GM23338 (cell line): ENCODE results near the gene ANKRD11. TPM values are rescaled to one million over a fixed set of nuclear protein-coding genes. Genes with fewer than 3 reads are reported as not detected.
A peak's percentile ranks its signal among the peaks of the same experiment; 100 is the strongest.

Experiments
- ATAC-seq: fragments of 200-7000 bp; cut with Tn5 transposase; 3 replicates; pipeline ENCODE4 v1.9.1; 2020
- DNase-seq: peaks from one replicate; pipeline ENCODE4 v3.0.0-alpha.2; 2015; ENCODE audit warnings: low spot score
- H2AFZ ChIP-seq: fragments of 200-600 bp; sonication (generic); 2 replicates; pipeline ENCODE4 v1.8.0; 2016; ENCODE audit warnings: antibody characterized with exemption, mild to moderate bottlenecking, moderate library complexity
- H3F3A ChIP-seq: fragments of 200-600 bp; sonication (generic); replicated peaks from 2 replicates; pipeline ENCODE4 v1.8.0; 2017; ENCODE audit warnings: antibody characterized with exemption, mixed run types, low read depth
- H3K27ac ChIP-seq: fragments of 200-600 bp; sonication (generic); 2 replicates; pipeline ENCODE4 v1.6.1; 2016; ENCODE audit warnings: low read depth
- H3K27me3 ChIP-seq: fragments of 200-600 bp; sonication (generic); 2 replicates; pipeline ENCODE4 v1.8.0; 2016; ENCODE audit warnings: mild to moderate bottlenecking, mixed run types, moderate library complexity; ENCODE audit not compliant: insufficient read depth
- H3K36me3 ChIP-seq: fragments of 200-600 bp; sonication (generic); 2 replicates; pipeline ENCODE4 v1.8.0; 2016; ENCODE audit warnings: mild to moderate bottlenecking; ENCODE audit not compliant: insufficient read depth
- H3K4me1 ChIP-seq: fragments of 200-600 bp; sonication (generic); 2 replicates; pipeline ENCODE4 v1.8.0; 2016; ENCODE audit warnings: mild to moderate bottlenecking, moderate library complexity; ENCODE audit not compliant: insufficient read depth
- H3K4me2 ChIP-seq: fragments of 200-600 bp; sonication (generic); 2 replicates; pipeline ENCODE4 v1.7.1; 2017; ENCODE audit warnings: mixed run types
- H3K4me3 ChIP-seq: fragments of 200-600 bp; sonication (generic); 2 replicates; pipeline ENCODE4 v1.6.1; 2016; ENCODE audit warnings: mixed run types
- H3K79me2 ChIP-seq: fragments of 200-600 bp; sonication (generic); replicated peaks from 2 replicates; pipeline ENCODE4 v1.8.0; 2017; ENCODE audit warnings: mild to moderate bottlenecking; ENCODE audit not compliant: insufficient read depth
- H3K9me2 ChIP-seq: fragments of 200-600 bp; sonication (generic); 2 replicates; pipeline ENCODE4 v1.8.0; 2017; ENCODE audit not compliant: insufficient read depth
- H4K20me1 ChIP-seq: fragments of 200-600 bp; sonication (generic); replicated peaks from 2 replicates; pipeline ENCODE4 v1.8.0; 2017; ENCODE audit warnings: mild to moderate bottlenecking; ENCODE audit not compliant: insufficient read depth
- H3K27ac Mint-ChIP-seq: 2 replicates; pipeline ENCODE4 v1.8.0; 2020; ENCODE audit warnings: inconsistent platforms, mild to moderate bottlenecking, moderate library complexity, mixed read lengths
- H3K27me3 Mint-ChIP-seq: 3 replicates; pipeline ENCODE4 v1.8.0; 2022; ENCODE audit warnings: low read depth, mild to moderate bottlenecking, moderate library complexity, mixed read lengths, inconsistent platforms; ENCODE audit not compliant: insufficient read depth, poor library complexity
- H3K36me3 Mint-ChIP-seq: 3 replicates; pipeline ENCODE4 v1.8.0; 2021; ENCODE audit warnings: low read depth, mild to moderate bottlenecking, inconsistent platforms, moderate library complexity, mixed read lengths
- H3K4me1 Mint-ChIP-seq: 3 replicates; pipeline ENCODE4 v1.8.0; 2020; ENCODE audit warnings: mild to moderate bottlenecking, inconsistent platforms, mixed read lengths
- H3K4me3 Mint-ChIP-seq: 3 replicates; pipeline ENCODE4 v1.8.0; 2021; ENCODE audit warnings: moderate library complexity, mild to moderate bottlenecking, inconsistent platforms, mixed read lengths
- H3K9me3 Mint-ChIP-seq: 3 replicates; pipeline ENCODE4 v1.8.0; 2020; ENCODE audit warnings: moderate library complexity, mild to moderate bottlenecking, inconsistent platforms, mixed read lengths
- CREB1 ChIP-seq: fragments of 250-450 bp; sonication (Bioruptor Pico); IDR thresholded peaks from 2 replicates; pipeline ENCODE4 v1.5.0; 2020; ENCODE audit warnings: low read depth, mild to moderate bottlenecking, moderate library complexity
- EZH2 ChIP-seq: fragments of 200-600 bp; sonication (generic); IDR thresholded peaks from one replicate; pipeline ENCODE4 v1.8.0; 2017; ENCODE audit warnings: antibody characterized with exemption, mild to moderate bottlenecking, low read depth; ENCODE audit not compliant: unreplicated experiment
- EZH2phosphoT487 ChIP-seq: fragments of 200-600 bp; sonication (generic); IDR thresholded peaks from one replicate; pipeline ENCODE4 v1.8.1; 2018; ENCODE audit warnings: antibody characterized with exemption; ENCODE audit not compliant: unreplicated experiment
- JUNB ChIP-seq: IDR thresholded peaks from one replicate; pipeline ENCODE4 v1.6.1; 2016; ENCODE audit warnings: antibody characterized with exemption; ENCODE audit not compliant: unreplicated experiment
- NANOG ChIP-seq: IDR thresholded peaks from 2 replicates; pipeline ENCODE4 v1.6.1; 2016; ENCODE audit warnings: antibody characterized with exemption, borderline replicate concordance
- POLR2AphosphoS5 ChIP-seq: IDR thresholded peaks from 2 replicates; pipeline ENCODE4 v1.6.1; 2016; ENCODE audit warnings: antibody characterized with exemption, low read depth
- STAT1 ChIP-seq: IDR thresholded peaks from one replicate; pipeline ENCODE4 v1.6.1; 2016; ENCODE audit warnings: antibody characterized with exemption; ENCODE audit not compliant: unreplicated experiment
- ZNF114 ChIP-seq: fragments of 250-450 bp; sonication (Bioruptor Pico); IDR thresholded peaks from 2 replicates; pipeline ENCODE4 v1.5.0; 2020; ENCODE audit warnings: mild to moderate bottlenecking, moderate library complexity
- ZNF331 ChIP-seq: fragments of 250-450 bp; sonication (Bioruptor Pico); IDR thresholded peaks from 2 replicates; pipeline ENCODE4 v1.5.0; 2020; ENCODE audit warnings: low read depth, mild to moderate bottlenecking, moderate library complexity
- polyA plus RNA-seq: library from polyadenylated mRNA; unstranded; fragments of >200 nt; fragmentation: Nextera tagmentation; extraction: Ambion mirVana; gene quantifications from 2 replicates; pipeline ENCODE4 v1.2.1, GENCODE V29; 2016
- total RNA-seq: library from RNA; depleted of rRNA; stranded (reverse); fragments of >200 nt; shearing (Covaris generic); gene quantifications from 2 replicates; pipeline ENCODE4 v1.2.3, GENCODE V29; 2014
- TF ChIP-seq, protein P1 (sequence below): IDR thresholded peaks from 2 replicates; pipeline ENCODE4 v1.6.1; 2016; ENCODE audit warnings: antibody characterized with exemption
- TF ChIP-seq, protein P2 (sequence below): IDR thresholded peaks from one replicate; pipeline ENCODE4 v1.6.1; 2018; ENCODE audit warnings: antibody characterized with exemption; ENCODE audit not compliant: unreplicated experiment
- TF ChIP-seq, protein P3 (sequence below): fragments of 250-450 bp; sonication (Bioruptor Pico); IDR thresholded peaks from 2 replicates; pipeline ENCODE4 v1.5.0; 2020; ENCODE audit warnings: mild to moderate bottlenecking, moderate library complexity
- TF ChIP-seq, protein P4 (sequence below), 2 experiments: fragments of 200-600 bp in 1 of 2; sonication (generic) in 1 of 2; conservative IDR thresholded peaks; 2 replicates each; pipeline versions ENCODE4 v1.5.1 to v1.6.1; 2016 to 2017; ENCODE audit warnings: antibody characterized with exemption in 2 of 2, low read depth in 2 of 2, mild to moderate bottlenecking in 2 of 2, moderate library complexity in 1 of 2

Gene ANKRD11
- total and polyA plus RNA-seq, 2 experiments from 2014 or later = 130 to 159 TPM

DNA sequence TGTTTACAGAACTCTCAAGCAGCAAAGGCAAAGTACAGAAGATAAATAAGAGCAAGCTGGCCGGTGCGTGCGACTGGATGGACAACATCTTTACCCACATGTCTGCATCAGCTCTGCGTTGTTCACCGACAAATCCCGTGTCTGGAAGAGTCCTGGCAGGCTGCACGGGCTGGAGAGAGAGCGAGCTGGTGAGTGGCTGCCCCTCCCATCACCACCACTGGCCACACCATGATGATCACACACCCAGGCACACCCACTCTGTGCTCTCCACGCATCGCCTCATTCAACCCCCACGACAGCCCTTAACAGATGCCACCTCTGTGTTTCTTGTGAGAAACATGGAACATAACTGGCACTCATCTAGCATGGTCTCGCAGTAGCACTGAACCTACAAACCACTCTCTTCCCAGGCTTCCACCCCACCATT is 59.2 kb downstream of the ANKRD11 start:
- H3K4me3 Mint-ChIP-seq = peak overlapping the region; percentile 14; the same call in 1 of the 3 replicates
- H3K4me1 Mint-ChIP-seq = peaks cover 29% of the 10 kb centered on the region
- peaks cover 9% of the 10 kb centered on the region for H3K27me3 Mint-ChIP-seq
- peak overlapping the region; percentile 64 for H3K4me2 ChIP-seq
- peaks cover 52% of the 10 kb centered on the region for H3K4me1 ChIP-seq
- H2AFZ ChIP-seq = no peak overlapping the region
- peaks cover 4% of the 10 kb centered on the region; the same call in 1 of the 3 replicates for H3K9me3 Mint-ChIP-seq
- H3F3A ChIP-seq = 0 out of 2 replicates have a peak, but pooled peaks cover 12% of the 10 kb centered on the region
- DNase-seq = no peak
- H3K4me3 ChIP-seq = no peak overlapping the region
- peak overlapping the region; percentile 81; the same call in 1 of the 2 replicates for H3K27ac ChIP-seq
- no peaks in the 10 kb centered on the region for H3K36me3 ChIP-seq
- no peaks in the 10 kb centered on the region for H3K9me2 ChIP-seq
- peaks cover 84% of the 10 kb centered on the region for H3K79me2 ChIP-seq
- ATAC-seq = peak; percentile 22; the same call in 2 of the 3 replicates
- peaks cover 21% of the 10 kb centered on the region for H3K36me3 Mint-ChIP-seq
- TF ChIP-seq EZH2phosphoT487 (no peak), STAT1 (no peak), ZNF331 (CRISPR knock-in tag) (no peak), JUNB (no peak), EZH2 (no peak), CREB1 (no peak), NANOG (no peak), ZNF114 (CRISPR knock-in tag) (no peak), POLR2AphosphoS5 (no peak)
- TF ChIP-seq, protein P1, sequence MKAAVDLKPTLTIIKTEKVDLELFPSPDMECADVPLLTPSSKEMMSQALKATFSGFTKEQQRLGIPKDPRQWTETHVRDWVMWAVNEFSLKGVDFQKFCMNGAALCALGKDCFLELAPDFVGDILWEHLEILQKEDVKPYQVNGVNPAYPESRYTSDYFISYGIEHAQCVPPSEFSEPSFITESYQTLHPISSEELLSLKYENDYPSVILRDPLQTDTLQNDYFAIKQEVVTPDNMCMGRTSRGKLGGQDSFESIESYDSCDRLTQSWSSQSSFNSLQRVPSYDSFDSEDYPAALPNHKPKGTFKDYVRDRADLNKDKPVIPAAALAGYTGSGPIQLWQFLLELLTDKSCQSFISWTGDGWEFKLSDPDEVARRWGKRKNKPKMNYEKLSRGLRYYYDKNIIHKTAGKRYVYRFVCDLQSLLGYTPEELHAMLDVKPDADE = no peak
- TF ChIP-seq, protein P2, sequence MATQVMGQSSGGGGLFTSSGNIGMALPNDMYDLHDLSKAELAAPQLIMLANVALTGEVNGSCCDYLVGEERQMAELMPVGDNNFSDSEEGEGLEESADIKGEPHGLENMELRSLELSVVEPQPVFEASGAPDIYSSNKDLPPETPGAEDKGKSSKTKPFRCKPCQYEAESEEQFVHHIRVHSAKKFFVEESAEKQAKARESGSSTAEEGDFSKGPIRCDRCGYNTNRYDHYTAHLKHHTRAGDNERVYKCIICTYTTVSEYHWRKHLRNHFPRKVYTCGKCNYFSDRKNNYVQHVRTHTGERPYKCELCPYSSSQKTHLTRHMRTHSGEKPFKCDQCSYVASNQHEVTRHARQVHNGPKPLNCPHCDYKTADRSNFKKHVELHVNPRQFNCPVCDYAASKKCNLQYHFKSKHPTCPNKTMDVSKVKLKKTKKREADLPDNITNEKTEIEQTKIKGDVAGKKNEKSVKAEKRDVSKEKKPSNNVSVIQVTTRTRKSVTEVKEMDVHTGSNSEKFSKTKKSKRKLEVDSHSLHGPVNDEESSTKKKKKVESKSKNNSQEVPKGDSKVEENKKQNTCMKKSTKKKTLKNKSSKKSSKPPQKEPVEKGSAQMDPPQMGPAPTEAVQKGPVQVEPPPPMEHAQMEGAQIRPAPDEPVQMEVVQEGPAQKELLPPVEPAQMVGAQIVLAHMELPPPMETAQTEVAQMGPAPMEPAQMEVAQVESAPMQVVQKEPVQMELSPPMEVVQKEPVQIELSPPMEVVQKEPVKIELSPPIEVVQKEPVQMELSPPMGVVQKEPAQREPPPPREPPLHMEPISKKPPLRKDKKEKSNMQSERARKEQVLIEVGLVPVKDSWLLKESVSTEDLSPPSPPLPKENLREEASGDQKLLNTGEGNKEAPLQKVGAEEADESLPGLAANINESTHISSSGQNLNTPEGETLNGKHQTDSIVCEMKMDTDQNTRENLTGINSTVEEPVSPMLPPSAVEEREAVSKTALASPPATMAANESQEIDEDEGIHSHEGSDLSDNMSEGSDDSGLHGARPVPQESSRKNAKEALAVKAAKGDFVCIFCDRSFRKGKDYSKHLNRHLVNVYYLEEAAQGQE = no peak
- TF ChIP-seq, protein P3, sequence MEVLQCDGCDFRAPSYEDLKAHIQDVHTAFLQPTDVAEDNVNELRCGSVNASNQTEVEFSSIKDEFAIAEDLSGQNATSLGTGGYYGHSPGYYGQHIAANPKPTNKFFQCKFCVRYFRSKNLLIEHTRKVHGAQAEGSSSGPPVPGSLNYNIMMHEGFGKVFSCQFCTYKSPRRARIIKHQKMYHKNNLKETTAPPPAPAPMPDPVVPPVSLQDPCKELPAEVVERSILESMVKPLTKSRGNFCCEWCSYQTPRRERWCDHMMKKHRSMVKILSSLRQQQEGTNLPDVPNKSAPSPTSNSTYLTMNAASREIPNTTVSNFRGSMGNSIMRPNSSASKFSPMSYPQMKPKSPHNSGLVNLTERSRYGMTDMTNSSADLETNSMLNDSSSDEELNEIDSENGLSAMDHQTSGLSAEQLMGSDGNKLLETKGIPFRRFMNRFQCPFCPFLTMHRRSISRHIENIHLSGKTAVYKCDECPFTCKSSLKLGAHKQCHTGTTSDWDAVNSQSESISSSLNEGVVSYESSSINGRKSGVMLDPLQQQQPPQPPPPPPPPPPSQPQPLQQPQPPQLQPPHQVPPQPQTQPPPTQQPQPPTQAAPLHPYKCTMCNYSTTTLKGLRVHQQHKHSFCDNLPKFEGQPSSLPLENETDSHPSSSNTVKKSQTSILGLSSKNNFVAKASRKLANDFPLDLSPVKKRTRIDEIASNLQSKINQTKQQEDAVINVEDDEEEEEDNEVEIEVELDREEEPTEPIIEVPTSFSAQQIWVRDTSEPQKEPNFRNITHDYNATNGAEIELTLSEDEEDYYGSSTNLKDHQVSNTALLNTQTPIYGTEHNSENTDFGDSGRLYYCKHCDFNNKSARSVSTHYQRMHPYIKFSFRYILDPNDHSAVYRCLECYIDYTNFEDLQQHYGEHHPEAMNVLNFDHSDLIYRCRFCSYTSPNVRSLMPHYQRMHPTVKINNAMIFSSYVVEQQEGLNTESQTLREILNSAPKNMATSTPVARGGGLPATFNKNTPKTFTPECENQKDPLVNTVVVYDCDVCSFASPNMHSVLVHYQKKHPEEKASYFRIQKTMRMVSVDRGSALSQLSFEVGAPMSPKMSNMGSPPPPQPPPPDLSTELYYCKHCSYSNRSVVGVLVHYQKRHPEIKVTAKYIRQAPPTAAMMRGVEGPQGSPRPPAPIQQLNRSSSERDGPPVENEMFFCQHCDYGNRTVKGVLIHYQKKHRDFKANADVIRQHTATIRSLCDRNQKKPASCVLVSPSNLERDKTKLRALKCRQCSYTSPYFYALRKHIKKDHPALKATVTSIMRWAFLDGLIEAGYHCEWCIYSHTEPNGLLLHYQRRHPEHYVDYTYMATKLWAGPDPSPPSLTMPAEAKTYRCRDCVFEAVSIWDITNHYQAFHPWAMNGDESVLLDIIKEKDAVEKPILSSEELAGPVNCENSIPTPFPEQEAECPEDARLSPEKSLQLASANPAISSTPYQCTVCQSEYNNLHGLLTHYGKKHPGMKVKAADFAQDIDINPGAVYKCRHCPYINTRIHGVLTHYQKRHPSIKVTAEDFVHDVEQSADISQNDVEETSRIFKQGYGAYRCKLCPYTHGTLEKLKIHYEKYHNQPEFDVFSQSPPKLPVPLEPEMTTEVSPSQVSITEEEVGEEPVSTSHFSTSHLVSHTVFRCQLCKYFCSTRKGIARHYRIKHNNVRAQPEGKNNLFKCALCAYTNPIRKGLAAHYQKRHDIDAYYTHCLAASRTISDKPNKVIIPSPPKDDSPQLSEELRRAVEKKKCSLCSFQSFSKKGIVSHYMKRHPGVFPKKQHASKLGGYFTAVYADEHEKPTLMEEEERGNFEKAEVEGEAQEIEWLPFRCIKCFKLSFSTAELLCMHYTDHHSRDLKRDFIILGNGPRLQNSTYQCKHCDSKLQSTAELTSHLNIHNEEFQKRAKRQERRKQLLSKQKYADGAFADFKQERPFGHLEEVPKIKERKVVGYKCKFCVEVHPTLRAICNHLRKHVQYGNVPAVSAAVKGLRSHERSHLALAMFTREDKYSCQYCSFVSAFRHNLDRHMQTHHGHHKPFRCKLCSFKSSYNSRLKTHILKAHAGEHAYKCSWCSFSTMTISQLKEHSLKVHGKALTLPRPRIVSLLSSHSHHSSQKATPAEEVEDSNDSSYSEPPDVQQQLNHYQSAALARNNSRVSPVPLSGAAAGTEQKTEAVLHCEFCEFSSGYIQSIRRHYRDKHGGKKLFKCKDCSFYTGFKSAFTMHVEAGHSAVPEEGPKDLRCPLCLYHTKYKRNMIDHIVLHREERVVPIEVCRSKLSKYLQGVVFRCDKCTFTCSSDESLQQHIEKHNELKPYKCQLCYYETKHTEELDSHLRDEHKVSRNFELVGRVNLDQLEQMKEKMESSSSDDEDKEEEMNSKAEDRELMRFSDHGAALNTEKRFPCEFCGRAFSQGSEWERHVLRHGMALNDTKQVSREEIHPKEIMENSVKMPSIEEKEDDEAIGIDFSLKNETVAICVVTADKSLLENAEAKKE (CRISPR knock-in tag) = no peak
- TF ChIP-seq, protein P4, sequence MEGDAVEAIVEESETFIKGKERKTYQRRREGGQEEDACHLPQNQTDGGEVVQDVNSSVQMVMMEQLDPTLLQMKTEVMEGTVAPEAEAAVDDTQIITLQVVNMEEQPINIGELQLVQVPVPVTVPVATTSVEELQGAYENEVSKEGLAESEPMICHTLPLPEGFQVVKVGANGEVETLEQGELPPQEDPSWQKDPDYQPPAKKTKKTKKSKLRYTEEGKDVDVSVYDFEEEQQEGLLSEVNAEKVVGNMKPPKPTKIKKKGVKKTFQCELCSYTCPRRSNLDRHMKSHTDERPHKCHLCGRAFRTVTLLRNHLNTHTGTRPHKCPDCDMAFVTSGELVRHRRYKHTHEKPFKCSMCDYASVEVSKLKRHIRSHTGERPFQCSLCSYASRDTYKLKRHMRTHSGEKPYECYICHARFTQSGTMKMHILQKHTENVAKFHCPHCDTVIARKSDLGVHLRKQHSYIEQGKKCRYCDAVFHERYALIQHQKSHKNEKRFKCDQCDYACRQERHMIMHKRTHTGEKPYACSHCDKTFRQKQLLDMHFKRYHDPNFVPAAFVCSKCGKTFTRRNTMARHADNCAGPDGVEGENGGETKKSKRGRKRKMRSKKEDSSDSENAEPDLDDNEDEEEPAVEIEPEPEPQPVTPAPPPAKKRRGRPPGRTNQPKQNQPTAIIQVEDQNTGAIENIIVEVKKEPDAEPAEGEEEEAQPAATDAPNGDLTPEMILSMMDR (conservative IDR thresholded peaks at IDR 0.05; ENCODE audit: low read depth in 2 of 2) = no peak
- H3K27me3 ChIP-seq = no peaks in the 10 kb centered on the region
- peaks cover 79% of the 10 kb centered on the region for H4K20me1 ChIP-seq
- 0 out of 2 replicates have a peak overlapping the region, but pooled peaks have one; percentile 31 for H3K27ac Mint-ChIP-seq
